GM18517 (cell line): ENCODE measurements around the gene SLC9A4.

Experiments
- ATAC-seq: cut with Tn5 transposase; IDR thresholded peaks from one replicate; pipeline ENCODE4 v1.9.1; 2021; ENCODE audit warnings: mild to moderate bottlenecking, moderate library complexity; ENCODE audit not compliant: unreplicated experiment

Gene SLC9A4

DNA sequence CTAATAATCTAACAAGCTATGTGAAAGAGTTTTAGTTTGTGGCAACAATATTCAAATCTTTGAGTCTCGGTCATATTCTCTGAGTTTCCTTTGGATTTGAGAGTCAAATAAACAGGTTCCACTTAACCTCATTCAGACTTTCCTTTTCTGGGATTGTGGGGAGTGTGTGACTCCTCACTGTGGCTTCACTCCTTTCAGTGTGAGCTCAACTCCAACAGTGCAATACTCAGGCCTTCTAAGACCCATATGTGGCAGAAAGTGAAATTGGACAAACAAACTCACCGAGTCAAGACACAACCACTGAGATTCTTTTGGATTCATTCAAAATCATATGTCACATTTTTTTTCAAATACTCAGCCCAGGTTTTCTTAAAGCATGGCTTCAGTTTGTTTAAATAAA lies 25.4 kb downstream of the SLC9A4 start:
- no peak for ATAC-seq

DNA sequence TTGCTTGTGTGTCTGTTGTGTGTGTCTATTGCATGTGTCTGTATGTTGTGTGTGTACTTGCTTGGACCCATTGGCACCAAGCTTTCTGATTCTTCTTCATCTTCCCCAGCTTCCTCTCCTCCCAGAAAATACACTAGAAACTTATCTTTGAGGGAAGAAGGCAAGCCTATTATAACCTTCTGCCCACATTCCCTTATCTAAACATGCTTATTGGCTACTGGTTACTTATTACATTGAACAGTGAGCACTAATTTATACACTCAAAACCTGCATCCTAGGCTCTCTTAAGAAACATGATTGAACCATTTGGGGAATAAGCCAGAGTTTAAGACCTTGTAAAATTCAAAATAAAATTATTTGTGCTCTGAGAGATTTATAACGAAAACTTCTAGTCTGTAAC lies 26.5 kb downstream of the SLC9A4 start:
- no peak for ATAC-seq

DNA sequence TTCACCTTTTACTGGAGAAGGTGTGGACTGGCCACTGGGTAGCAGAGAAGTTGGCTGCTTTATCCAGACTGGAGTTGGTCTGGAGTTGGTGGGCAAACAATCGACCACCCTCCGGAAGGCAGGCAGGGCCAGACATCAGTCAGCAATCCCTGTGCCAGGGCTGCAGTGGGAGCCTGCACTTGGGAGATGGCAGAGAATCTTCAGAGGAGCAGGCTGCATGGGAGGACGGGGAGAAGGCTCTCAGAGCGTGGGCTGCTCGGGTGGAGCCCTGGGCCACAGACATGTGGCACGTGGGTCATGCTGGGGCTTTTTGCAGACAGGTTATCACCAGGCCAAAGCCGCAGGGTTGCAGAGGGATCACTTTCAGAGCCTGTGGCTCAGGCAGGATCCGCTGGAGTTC lies 29.6 kb downstream of the SLC9A4 start:
- ATAC-seq: no peak

DNA sequence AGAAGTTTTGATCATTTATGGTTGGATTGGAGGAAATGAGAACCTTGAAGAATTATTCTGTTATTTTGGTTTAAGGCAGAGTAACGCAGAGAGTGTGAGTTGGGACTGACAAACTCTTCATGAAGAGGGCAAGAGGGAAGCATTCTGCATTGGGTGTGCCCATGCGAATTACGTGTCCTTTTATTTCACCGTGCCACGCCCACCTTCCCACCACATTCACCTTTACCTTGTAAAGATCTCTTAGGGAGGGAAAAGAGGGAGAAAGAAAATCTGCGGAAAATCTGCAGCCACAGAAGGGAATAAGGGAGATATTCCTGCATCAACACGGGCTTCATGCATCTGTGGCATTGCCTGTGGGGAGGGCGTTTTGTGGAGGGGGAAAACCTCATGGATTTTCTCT lies 31.8 kb downstream of the SLC9A4 start:
- no peak for ATAC-seq

DNA sequence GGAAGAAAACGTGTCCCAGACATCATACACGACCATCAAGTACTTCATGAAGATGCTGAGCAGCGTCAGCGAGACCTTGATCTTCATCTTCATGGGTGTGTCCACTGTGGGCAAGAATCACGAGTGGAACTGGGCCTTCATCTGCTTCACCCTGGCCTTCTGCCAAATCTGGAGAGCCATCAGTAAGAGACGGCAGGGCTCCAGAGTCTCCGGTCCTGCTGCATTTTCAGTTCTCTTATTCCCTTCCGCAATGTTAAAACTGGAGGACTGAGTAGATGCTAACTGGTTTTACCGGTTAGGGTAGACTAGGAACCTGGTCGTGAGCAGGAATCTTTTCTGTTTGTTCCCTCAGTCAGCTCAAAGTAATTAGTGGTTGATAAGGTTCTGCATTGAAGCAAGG lies 32.3 kb downstream of the SLC9A4 start:
- no peak for ATAC-seq

DNA sequence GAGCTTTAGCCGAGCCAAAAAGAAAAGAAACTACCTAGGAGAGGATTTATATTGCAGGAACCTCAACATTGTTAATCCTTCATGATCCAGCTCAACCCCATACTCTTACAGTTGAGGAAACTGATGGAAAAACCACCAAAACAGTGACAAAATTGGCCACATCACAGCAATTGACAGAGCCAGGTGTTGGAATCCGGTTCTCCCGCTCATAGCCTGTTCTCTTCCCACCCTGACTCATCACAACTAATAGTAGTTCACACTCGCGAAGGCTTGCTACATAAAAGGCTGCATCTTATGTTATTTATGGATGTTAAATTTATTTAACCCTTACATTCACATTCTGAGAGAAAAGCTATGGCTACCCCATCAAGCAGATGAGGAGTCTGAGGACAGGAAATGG lies 33.7 kb downstream of the SLC9A4 start:
- ATAC-seq: no peak

DNA sequence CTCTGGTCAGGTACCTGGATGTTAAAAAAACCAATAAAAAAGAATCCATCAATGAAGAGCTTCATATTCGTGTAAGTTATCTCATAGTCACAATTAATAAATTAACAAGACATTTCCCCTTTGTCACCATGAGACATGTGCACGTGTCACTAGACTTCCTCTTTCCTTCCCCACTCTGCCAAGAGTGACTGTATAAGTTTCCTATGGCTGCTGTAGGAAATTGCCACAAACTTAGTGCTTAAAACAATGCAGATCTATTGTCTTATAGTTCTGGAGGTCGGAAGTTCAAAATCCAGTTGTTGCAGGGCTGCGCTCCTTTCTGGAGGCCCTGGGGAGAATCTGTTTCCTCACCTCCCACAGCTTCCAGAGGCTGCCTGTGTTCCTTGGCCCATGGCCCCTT lies 35.8 kb downstream of the SLC9A4 start:
- ATAC-seq: no peak

DNA sequence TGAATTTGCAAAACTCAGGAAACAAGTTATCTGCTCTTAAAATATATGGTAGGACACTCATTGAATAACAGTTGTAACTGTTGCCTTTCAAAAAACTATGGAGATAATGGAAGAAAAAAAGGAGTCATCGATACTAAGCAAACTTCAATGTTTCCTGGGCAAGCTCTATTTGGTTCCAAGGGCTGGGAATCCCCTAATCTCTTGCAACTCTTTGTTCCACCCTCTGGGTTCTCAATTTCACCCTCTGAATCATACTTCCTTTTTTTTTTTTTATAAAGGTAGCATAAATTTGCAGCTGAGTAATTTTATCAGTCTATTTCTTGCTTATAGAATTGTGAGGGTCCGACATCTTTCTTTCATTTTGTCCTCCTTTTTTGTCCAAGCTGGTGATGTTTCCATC lies 36.7 kb downstream of the SLC9A4 start:
- ATAC-seq: no peak

DNA sequence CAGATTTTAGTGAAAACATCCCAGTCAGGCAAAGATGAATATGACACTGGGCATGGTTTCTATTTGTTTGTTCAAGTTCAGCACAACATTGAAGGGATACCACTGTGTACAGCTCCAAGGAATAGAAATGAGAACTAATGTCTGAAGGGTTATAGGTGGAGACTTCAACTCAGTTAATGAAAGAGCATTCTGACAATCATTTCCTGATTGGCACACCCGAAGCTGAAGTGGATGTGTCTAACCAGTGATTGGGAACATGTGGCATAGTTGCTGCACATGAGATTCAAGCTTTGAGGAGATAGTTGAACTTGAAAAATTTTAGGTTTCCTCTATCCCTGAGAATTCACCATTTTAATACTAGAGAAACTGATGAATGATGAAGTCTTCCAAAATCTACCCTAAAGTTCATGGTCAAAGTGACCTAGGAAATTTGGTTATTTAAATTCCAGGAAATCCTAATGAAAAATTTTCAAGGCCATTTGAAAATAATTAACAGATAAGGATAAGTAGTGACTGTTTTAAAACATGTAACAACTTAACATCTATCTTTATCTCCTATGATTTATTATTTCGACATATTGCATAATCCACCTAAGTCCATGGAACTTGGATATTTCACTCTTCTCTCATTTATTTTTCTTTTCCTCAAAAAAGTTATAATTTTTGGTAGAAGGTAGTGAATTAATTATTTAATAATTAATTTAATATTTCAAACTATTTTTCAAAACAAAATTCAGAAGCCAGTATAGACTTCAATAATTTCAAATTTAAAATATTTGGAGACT lies 38.0 kb downstream of the SLC9A4 start:
- no peak for ATAC-seq

DNA sequence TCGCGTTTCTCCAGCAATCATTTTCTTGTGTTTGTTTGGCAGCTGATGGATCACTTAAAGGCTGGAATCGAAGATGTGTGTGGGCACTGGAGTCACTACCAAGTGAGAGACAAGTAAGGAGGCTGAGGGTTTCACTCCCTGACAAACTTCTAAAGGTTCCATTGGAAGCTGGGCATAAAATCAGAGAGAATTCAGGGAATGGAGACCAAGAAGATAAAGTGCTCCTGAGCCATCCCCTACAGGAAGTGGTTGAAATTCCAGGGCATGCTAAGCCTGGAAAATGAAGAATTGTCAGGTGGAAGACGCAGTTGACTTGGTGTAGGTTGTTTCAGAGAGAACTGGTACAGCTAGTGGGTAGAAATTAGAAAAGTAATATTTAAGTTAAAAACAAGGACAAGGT lies 39.1 kb downstream of the SLC9A4 start:
- ATAC-seq: no peak

DNA sequence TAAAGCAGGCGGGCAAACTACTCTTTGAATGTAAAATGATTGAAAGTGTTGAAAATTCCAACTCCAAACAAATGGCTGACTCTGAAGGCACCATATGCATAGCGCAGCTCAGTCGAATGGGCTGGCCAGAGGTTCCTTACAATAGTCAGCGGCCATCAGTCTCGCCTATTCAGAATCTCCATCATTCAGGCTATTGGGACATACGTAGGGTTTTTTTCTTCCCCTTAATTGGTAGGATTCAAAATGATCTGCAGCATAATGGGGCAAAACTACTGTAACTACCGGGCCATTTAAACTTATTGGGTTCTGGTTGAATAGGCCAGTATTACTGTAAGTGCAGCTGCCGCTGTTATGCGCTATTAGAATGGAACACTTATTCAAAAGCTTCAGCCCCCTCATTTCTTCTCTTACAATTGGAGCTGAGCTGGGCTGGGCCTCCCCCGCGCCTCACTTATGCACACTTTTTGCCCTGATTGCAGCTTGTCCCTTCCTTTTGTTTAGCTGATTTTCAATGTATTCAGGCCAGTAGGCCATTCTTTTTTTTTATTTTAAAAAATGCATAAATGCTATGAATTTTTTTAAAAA lies 40.4 kb downstream of the SLC9A4 start:
- no peak for ATAC-seq

DNA sequence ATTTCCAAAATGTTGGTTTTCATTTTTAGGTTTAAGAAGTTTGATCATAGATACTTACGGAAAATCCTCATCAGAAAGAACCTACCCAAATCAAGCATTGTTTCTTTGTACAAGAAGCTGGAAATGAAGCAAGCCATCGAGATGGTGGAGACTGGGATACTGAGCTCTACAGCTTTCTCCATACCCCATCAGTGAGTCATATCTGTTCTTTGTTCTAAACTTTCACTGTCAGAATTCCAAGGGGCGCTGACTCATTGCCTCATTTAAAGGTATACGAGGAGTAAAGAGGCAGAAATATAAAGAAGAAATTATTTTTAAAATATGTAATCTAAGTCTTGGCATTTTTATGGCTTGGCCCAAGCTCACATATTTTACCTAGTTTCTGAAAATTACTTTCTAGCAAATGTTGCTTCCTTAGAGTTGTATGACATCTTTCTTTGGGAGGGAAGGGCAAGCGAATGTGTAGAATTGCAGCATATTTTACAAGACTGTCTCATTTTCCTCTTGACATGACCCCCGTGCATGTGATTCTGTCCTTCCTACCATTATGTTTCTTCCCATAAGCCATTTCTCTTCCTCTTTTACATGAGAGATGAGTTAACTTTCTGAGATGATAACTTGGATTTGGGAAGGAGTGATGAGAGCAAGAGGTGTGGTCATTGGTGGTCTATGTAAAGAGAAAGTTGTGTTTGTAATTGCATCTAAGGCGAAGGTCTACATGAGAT lies 41.2 kb downstream of the SLC9A4 start:
- no peak for ATAC-seq

DNA sequence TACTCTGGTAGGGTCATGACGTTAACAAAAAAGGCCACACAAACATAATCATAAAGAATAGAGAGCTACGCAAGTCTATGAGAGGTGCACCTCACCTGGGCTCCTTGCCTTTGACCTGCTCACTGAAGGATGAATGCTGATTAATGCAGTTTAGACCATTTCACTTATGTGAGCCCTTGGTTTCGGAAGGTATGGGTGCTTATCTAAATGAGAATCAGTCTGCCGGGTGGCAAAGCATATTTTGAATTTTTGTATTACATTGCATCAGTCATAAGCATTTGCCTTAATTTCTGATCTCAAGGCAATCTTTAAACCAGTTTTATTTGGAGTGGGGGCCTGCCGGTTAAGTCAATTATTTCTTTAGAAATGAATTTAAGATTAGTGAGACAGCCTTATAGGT lies 42.8 kb downstream of the SLC9A4 start:
- no peak for ATAC-seq

DNA sequence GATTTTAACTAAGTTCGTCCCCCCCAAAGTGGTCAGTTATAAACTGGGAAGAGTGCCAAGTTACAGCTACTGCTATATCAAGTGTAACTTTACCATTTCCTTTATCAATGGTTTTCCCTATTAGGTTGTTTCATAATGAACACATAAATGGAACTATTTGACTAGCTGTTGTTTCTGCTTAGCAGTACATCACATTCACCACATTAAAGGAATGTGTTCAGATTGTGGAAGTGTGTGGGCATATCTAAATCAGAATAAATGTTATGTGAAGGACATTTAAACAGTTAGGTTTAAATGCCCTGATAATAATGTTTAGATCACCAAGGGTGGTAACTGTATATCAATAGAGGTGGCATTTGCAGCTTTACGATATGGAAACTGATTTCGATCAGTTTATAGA lies 45.1 kb downstream of the SLC9A4 start:
- no peak for ATAC-seq

DNA sequence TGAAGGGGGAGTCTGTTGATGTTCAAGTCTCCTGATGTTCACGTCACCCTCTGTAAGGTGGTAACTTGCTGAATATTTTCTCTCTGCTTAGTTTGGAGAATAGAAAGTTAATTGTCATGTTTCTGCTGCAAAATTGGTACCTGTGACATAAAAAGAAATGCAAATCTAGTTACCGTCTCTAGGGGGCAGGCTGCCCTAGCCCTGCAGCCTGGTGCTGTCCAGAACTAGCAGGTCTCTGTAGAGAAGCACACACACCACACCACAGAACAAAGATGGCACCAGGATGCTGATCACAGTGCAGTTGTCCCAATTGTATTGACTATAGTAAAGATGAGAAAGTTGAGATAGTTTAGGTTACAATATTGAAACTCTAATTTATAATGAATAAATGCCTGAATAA lies 47.0 kb downstream of the SLC9A4 start:
- ATAC-seq: peak; percentile 61

DNA sequence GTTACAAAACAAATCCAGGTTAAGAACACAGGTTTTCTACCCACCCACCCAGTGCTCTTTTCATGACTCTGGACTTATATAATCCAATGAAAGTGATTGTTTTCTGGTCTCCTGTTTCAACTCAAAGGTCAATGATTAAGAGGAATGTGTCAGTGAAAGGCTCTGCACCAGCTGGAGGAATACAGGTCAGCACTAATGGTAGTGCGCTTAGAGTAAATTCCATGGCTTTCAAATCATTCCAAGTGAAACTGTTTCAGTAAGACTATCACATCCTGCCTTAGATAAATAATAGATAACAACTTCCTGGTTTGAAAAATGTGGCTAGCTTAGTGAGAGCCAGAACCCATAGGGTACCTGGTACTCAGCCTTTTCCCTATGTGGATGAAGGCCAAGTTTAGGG lies 47.8 kb downstream of the SLC9A4 start:
- no peak for ATAC-seq

DNA sequence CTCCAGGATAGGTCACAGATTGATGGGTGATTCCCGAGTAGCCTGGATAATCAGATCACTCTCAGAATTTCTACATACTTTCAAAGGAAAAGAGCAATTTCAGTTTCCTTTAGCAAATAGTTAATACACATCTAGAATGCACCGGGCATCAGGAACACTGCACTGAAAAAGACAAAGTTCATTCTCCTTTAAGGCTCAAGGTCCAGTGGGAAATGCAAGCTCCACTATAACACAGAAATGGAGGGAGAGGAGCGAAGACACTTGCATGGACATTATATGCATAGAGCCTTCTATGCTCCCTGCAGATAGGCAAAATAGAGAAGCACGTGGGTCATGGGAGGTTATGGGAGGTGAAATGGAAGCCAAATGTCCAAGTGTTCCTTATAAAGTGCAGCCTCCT lies 49.1 kb downstream of the SLC9A4 start:
- no peak for ATAC-seq

DNA sequence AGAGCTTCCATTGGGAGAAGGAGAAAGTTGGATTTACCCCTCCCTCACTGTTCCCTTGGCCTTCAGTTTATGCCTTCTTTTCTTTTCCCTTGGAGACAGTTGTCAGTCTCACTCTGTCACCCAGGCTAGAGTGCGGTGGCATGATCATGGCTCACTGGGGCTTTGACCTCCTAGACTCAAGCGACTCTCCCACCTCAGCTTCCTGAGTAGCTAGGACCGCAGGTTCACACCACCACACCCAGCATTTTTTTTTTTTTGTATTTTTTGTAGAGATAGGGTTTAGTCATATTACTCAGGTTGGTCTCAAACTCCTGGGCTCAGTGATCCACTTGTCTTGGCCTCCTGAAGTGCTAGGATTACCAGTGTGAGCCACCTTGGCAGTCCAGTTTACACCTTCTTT lies 49.9 kb downstream of the SLC9A4 start:
- no peak for ATAC-seq

DNA sequence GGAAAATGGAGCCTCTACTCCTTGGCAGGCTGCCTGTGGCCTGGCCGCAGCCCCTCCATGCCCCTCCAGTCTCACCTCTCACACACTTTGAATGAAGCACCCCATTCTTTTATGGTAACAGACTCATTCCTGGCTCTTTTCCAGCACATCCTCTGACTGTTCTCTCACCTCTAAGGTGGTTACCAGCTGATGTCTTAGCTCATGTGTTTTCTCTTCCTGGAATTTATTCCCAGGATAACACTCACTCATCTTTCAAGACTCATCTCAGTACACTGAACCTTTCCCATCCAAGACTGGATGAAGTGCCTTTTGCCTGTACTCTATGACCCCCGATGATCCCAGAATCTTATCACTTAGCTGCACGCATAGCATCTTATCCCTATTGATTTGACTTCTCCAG lies 50.6 kb downstream of the SLC9A4 start:
- ATAC-seq: no peak

DNA sequence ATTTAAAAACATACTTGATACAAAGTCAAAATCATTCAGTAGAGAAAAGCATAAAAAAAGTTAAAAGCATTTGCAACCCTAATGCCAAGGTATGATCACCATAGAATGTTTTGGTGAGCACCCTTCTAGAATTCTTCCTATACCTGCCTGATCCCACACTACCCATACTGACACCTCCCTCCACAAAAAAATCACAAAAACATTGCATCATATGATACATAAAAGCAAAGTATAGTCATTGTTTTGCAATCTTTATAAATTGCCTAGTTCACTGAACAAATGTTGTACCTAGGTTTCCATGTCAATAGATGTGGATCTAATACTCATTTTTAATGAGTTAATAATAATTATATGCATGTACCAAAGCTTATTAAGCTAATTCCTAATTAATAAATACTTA lies 54.1 kb downstream of the SLC9A4 start:
- ATAC-seq: no peak

DNA sequence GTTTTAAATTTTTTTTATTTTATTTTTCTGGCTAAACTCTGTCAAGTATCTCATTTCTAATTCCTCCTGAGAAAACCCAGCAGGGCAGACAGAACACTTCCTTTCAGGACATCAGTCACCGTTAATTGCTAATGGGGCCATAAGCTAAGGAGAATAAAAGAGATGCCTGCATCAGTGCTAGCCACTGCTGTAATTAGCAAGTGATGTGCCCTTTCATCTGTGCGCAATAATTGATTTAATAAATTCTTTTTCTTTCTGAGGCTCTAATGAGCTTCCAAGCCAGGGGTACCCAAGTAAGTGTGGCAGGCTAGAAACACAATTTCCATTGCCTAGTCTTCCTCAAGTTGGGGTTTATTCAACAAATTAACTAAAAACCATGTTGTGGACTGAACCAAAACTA lies 65.5 kb downstream of the SLC9A4 start:
- no peak for ATAC-seq

DNA sequence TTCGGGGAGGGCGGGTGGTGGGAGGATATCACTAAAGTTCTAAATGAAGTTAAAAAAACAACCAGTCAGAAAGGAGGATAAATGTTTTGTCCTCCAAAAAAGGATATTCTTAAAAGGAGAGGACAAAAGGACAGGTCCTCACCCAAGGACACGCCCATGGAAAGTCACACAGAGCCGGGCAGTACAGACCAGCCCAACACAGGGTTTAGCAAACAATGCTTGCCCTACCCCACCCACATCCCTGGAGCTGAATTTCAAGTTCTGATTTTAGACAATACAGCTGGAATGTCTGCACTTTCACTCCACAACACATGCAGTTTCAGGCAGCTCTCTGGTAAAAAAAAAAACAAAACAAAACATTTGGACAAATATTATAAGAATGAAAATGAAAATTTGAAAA lies 67.9 kb downstream of the SLC9A4 start:
- ATAC-seq: no peak
